B cell (primary cell): ENCODE data around the gene KCNH1. TPM values are rescaled to one million over a fixed set of nuclear protein-coding genes. Genes with fewer than 3 reads are reported as not detected.

Experiments
- ATAC-seq: fragments of 200-7000 bp; cut with Tn5 transposase; one replicate; pipeline ENCODE4 v1.10.0; 2021; ENCODE audit warnings: low read depth, mild to moderate bottlenecking, moderate number of reproducible peaks, moderate library complexity
- CTCF ChIA-PET: fragments of 350-600 bp; sonication (Branson Sonifier 250); formaldehyde crosslinking; loops from one replicate; lab custom pipeline; 2021; ENCODE audit warnings: antibody characterized with exemption, inconsistent platforms; lab: Charles Lee
- POLR2A ChIA-PET: fragments of 350-600 bp; sonication (Branson Sonifier 250); formaldehyde crosslinking; loops from one replicate; lab custom pipeline; 2021; ENCODE audit warnings: antibody characterized with exemption; lab: Charles Lee
- DNase-seq: peaks from one replicate; pipeline ENCODE4 v3.0.0; 2013
- H2AFZ ChIP-seq: 2 replicates; pipeline ENCODE4 v1.6.1; 2012; ENCODE audit warnings: mild to moderate bottlenecking, low read depth, low read length; ENCODE audit not compliant: insufficient read depth, poor library complexity, severe bottlenecking
- H3K27ac ChIP-seq, 2 donors: 1 replicate in 1 of 2; 2 replicates in 1 of 2; pipeline ENCODE4 v1.5.1; 2012 to 2013; ENCODE audit warnings: low read length in 2 of 2, mild to moderate bottlenecking in 2 of 2, moderate library complexity in 1 of 2
- H3K27me3 ChIP-seq, 4 experiments: fragments of 200-600 bp in 1 of 4; sonication (generic) in 1 of 4; replicated peaks in 1 of 4; 1 replicate in 2 of 4; 2 replicates in 2 of 4; pipeline versions ENCODE4 v1.6.1 to v1.7.0; 2013 to 2016; ENCODE audit warnings: low read length in 3 of 4, mild to moderate bottlenecking in 2 of 4, mixed read lengths in 1 of 4, moderate library complexity in 1 of 4; ENCODE audit not compliant: insufficient read depth in 4 of 4, control insufficient read depth in 3 of 4; ENCODE audit errors: control extremely low read depth in 1 of 4
- H3K36me3 ChIP-seq, 2 experiments: replicated peaks in 1 of 2; 1 replicate in 1 of 2; 2 replicates in 1 of 2; pipeline versions ENCODE4 v1.6.1 to v1.7.1; 2013; ENCODE audit warnings: low read length in 1 of 2; ENCODE audit not compliant: insufficient read depth in 2 of 2, control insufficient read depth in 1 of 2; ENCODE audit errors: control extremely low read depth in 1 of 2, extremely low read depth in 1 of 2
- H3K4me1 ChIP-seq, 2 donors: fragments of 200-600 bp in 1 of 2; sonication (generic) in 1 of 2; 1 replicate in 1 of 2; 2 replicates in 1 of 2; pipeline versions ENCODE4 v1.5.1 to v1.6.1; 2013 to 2017; ENCODE audit warnings: low read length in 2 of 2; ENCODE audit not compliant: control insufficient read depth in 2 of 2, insufficient read depth in 2 of 2
- H3K4me2 ChIP-seq: replicated peaks from 2 replicates; pipeline ENCODE3; 2012; ENCODE audit warnings: mild to moderate bottlenecking, low read depth, low read length; ENCODE audit not compliant: poor library complexity, severe bottlenecking
- H3K4me3 ChIP-seq, 5 experiments: fragments of 200-600 bp in 1 of 5; sonication (generic) in 1 of 5; 1 replicate in 3 of 5; 2 replicates in 2 of 5; pipeline versions ENCODE4 v1.5.1 to v1.7.0; 2011 to 2016; ENCODE audit warnings: low read length in 4 of 5, mild to moderate bottlenecking in 4 of 5, low read depth in 2 of 5, control low read depth in 1 of 5, moderate library complexity in 1 of 5; ENCODE audit not compliant: insufficient read depth in 1 of 5; ENCODE audit errors: control extremely low read depth in 1 of 5, extremely low read depth in 1 of 5
- H3K79me2 ChIP-seq: fragments of 200-600 bp; sonication (generic); one replicate; pipeline ENCODE4 v1.6.0; 2016; ENCODE audit warnings: low read length; ENCODE audit not compliant: control insufficient read depth, insufficient read depth
- H3K9ac ChIP-seq: fragments of 200-600 bp; sonication (generic); 2 replicates; pipeline ENCODE4 v1.6.1; 2017; ENCODE audit warnings: mild to moderate bottlenecking, low read length, moderate library complexity
- H3K9me3 ChIP-seq, 3 donors: one replicate each; pipeline versions ENCODE4 v1.6.1 to v1.7.1; 2013; ENCODE audit warnings: low read length in 2 of 3; ENCODE audit not compliant: control insufficient read depth in 2 of 3, insufficient read depth in 1 of 3; ENCODE audit errors: control extremely low read depth in 1 of 3
- H4K20me1 ChIP-seq: 2 replicates; pipeline ENCODE4 v1.6.0; 2012; ENCODE audit warnings: mild to moderate bottlenecking, low read length; ENCODE audit not compliant: insufficient read depth, control insufficient read depth, poor library complexity, severe bottlenecking
- H3K27ac Mint-ChIP-seq: one replicate; pipeline ENCODE4 v1.8.0; 2021; ENCODE audit warnings: mixed read lengths
- H3K27me3 Mint-ChIP-seq: one replicate; pipeline ENCODE4 v1.8.0; 2021; ENCODE audit warnings: mixed read lengths
- H3K4me1 Mint-ChIP-seq: one replicate; pipeline ENCODE4 v1.8.0; 2021; ENCODE audit warnings: mixed read lengths
- H3K4me3 Mint-ChIP-seq: one replicate; pipeline ENCODE4 v1.8.0; 2021; ENCODE audit warnings: mixed read lengths
- H3K9me3 Mint-ChIP-seq: one replicate; pipeline ENCODE4 v1.8.0; 2022; ENCODE audit warnings: mixed read lengths; ENCODE audit not compliant: insufficient read depth
- EZH2 ChIP-seq: IDR thresholded peaks from 2 replicates; pipeline ENCODE4 v1.6.1; 2012; ENCODE audit warnings: borderline replicate concordance, low read depth, mild to moderate bottlenecking, moderate library complexity, low read length; ENCODE audit not compliant: insufficient read depth, poor library complexity, severe bottlenecking
- WGBS: methylation state at CpG from one replicate; pipeline ENCODE4 v1.1.5; 2013; ENCODE audit warnings: missing lambda C conversion rate; ENCODE audit not compliant: insufficient coverage; 5-methylcytosine and 5-hydroxymethylcytosine counted together
- intact Hi-C: fragments of 100-400 bp; cut with micrococcal nuclease; formaldehyde crosslinking; loops from one replicate; pipeline ENCODE4 v1.10.0; 2022
- polyA plus RNA-seq: library from polyadenylated mRNA; depleted of rRNA; stranded (reverse); fragments of >200 nt; gene quantifications from 2 replicates; pipeline ENCODE4 v1.2.3, GENCODE V29; 2012
- total RNA-seq, 2 donors: library from RNA; stranded (reverse); fragments of 120-200 nt in 1 of 2; gene quantifications; 1 replicate in 1 of 2; 2 replicates in 1 of 2; pipeline versions ENCODE4 v1.2.3 to v1.2.4, GENCODE V29; 2013 to 2022
- TF ChIP-seq, protein P1 (sequence below): fragments of 200-600 bp; IDR thresholded peaks from one replicate; pipeline ENCODE4 v1.8.0; 2022; ENCODE audit warnings: antibody characterized with exemption, mild to moderate bottlenecking

KCNH1 gene
- total and polyA plus RNA-seq, 2 donors (not counting 1 experiment from before 2014, with no cell fraction given), result not detected

DNA sequence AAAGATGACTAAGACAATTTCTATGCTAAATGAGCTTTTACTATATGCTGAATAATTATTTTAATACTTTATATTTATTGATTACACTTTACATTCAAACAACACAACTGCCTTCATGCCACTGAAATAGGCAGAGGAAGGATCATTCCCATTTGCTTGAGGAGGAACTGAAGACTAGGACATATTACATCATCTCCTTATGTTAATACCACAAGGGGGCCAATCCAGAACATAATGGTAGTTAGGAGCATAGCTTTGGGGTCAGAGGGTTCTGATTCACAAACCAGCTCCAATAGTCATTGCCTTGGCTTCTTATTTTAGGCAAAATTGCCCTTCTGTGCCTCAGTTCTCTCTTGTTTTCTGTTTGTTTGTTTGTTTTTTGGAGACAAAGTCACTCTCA lies 306.5 kb downstream of the KCNH1 start:
- intact Hi-C loops, result no loop called here
- Histone ChIP-seq H3K4me3 (no peak overlapping the region), H3K79me2 (no peaks in the 10 kb centered on the region), H3K27me3 (peaks cover 0 to 9% (median under 1%) of the 10 kb centered on the region in 4 experiments), H3K4me1 (no peaks in the 10 kb centered on the region), H3K9me3 (no peaks in the 10 kb centered on the region), H2AFZ (no peak overlapping the region), H3K4me2 (no peak overlapping the region), H4K20me1 (no peaks in the 10 kb centered on the region), H3K27ac (no peak overlapping the region), H3K9ac (no peak overlapping the region), H3K36me3 (no peaks in the 10 kb centered on the region)
- peaks cover 21% of the 10 kb centered on the region for H3K27me3 Mint-ChIP-seq
- CTCF ChIA-PET, result no interaction called here
- POLR2A ChIA-PET, result no interaction called here
- no peaks in the 10 kb centered on the region for H3K9me3 Mint-ChIP-seq
- TF ChIP-seq, protein P1, sequence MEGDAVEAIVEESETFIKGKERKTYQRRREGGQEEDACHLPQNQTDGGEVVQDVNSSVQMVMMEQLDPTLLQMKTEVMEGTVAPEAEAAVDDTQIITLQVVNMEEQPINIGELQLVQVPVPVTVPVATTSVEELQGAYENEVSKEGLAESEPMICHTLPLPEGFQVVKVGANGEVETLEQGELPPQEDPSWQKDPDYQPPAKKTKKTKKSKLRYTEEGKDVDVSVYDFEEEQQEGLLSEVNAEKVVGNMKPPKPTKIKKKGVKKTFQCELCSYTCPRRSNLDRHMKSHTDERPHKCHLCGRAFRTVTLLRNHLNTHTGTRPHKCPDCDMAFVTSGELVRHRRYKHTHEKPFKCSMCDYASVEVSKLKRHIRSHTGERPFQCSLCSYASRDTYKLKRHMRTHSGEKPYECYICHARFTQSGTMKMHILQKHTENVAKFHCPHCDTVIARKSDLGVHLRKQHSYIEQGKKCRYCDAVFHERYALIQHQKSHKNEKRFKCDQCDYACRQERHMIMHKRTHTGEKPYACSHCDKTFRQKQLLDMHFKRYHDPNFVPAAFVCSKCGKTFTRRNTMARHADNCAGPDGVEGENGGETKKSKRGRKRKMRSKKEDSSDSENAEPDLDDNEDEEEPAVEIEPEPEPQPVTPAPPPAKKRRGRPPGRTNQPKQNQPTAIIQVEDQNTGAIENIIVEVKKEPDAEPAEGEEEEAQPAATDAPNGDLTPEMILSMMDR, result no peak
- no peak for TF ChIP-seq EZH2
- H3K4me1 Mint-ChIP-seq, result no peaks in the 10 kb centered on the region
- DNase-seq, result no peak
- H3K4me3 Mint-ChIP-seq, result no peak overlapping the region
- H3K27ac Mint-ChIP-seq, result no peak overlapping the region
- no peak for ATAC-seq

DNA sequence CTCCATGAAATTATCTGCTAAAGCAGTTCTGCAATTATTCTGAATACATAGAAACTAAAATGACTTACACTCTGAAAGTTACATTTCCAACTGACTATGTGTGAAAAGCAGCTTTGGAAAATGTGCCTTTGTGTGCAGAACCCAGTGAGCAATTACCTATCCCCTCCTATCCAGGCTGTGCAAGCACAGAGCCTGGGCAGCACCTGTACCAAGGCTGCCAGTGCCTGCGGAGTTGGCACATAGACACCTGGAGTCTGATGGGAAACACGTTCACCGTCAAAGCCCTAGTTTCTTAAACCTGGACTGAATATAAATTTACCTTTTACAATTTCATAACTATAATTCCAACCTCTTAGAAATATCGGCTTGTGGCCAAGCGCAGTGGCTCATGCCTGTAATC lies 307.3 kb downstream of the KCNH1 start:
- Histone ChIP-seq H3K79me2 (no peaks in the 10 kb centered on the region), H4K20me1 (no peaks in the 10 kb centered on the region), H3K27me3 (peaks cover 0 to 9% (median under 1%) of the 10 kb centered on the region in 4 experiments), H3K9ac (no peak overlapping the region), H3K4me1 (no peaks in the 10 kb centered on the region), H3K9me3 (no peaks in the 10 kb centered on the region), H3K4me2 (no peak overlapping the region), H3K36me3 (no peaks in the 10 kb centered on the region), H3K27ac (no peak overlapping the region), H2AFZ (no peak overlapping the region), H3K4me3 (no peak overlapping the region)
- intact Hi-C loops, result no loop called here
- H3K4me1 Mint-ChIP-seq, result no peaks in the 10 kb centered on the region
- no peaks in the 10 kb centered on the region for H3K9me3 Mint-ChIP-seq
- no peak for DNase-seq
- H3K27ac Mint-ChIP-seq, result no peak overlapping the region
- no peak overlapping the region for H3K4me3 Mint-ChIP-seq
- no peak for TF ChIP-seq EZH2
- TF ChIP-seq, protein P1, result no peak
- WGBS, result 100% methylated on average over 5 of the region's 5 CpGs
- ChIA-PET POLR2A (no interaction called here), CTCF (no interaction called here)
- ATAC-seq, result no peak
- H3K27me3 Mint-ChIP-seq, result peaks cover 21% of the 10 kb centered on the region
